B cell (primary cell): ENCODE measurements around the gene MYRIP. TPM values are rescaled to one million over a fixed set of nuclear protein-coding genes. Genes with fewer than 3 reads are reported as not detected.

ENCODE experiments used
- ATAC-seq: fragments of 200-7000 bp; cut with Tn5 transposase; one replicate; pipeline ENCODE4 v1.10.0; 2021; ENCODE audit warnings: low read depth, mild to moderate bottlenecking, moderate number of reproducible peaks, moderate library complexity
- CTCF ChIA-PET: fragments of 350-600 bp; sonication (Branson Sonifier 250); formaldehyde crosslinking; loops from one replicate; lab custom pipeline; 2021; ENCODE audit warnings: antibody characterized with exemption, inconsistent platforms; lab: Charles Lee
- POLR2A ChIA-PET: fragments of 350-600 bp; sonication (Branson Sonifier 250); formaldehyde crosslinking; loops from one replicate; lab custom pipeline; 2021; ENCODE audit warnings: antibody characterized with exemption; lab: Charles Lee
- DNase-seq: peaks from one replicate; pipeline ENCODE4 v3.0.0; 2013
- H2AFZ ChIP-seq: 2 replicates; pipeline ENCODE4 v1.6.1; 2012; ENCODE audit warnings: mild to moderate bottlenecking, low read depth, low read length; ENCODE audit not compliant: insufficient read depth, poor library complexity, severe bottlenecking
- H3K27ac ChIP-seq, 2 donors: 1 replicate in 1 of 2; 2 replicates in 1 of 2; pipeline ENCODE4 v1.5.1; 2012 to 2013; ENCODE audit warnings: low read length in 2 of 2, mild to moderate bottlenecking in 2 of 2, moderate library complexity in 1 of 2
- H3K27me3 ChIP-seq, 4 experiments: fragments of 200-600 bp in 1 of 4; sonication (generic) in 1 of 4; replicated peaks in 1 of 4; 1 replicate in 2 of 4; 2 replicates in 2 of 4; pipeline versions ENCODE4 v1.6.1 to v1.7.0; 2013 to 2016; ENCODE audit warnings: low read length in 3 of 4, mild to moderate bottlenecking in 2 of 4, mixed read lengths in 1 of 4, moderate library complexity in 1 of 4; ENCODE audit not compliant: insufficient read depth in 4 of 4, control insufficient read depth in 3 of 4; ENCODE audit errors: control extremely low read depth in 1 of 4
- H3K36me3 ChIP-seq, 2 experiments: replicated peaks in 1 of 2; 1 replicate in 1 of 2; 2 replicates in 1 of 2; pipeline versions ENCODE4 v1.6.1 to v1.7.1; 2013; ENCODE audit warnings: low read length in 1 of 2; ENCODE audit not compliant: insufficient read depth in 2 of 2, control insufficient read depth in 1 of 2; ENCODE audit errors: control extremely low read depth in 1 of 2, extremely low read depth in 1 of 2
- H3K4me1 ChIP-seq, 2 donors: fragments of 200-600 bp in 1 of 2; sonication (generic) in 1 of 2; 1 replicate in 1 of 2; 2 replicates in 1 of 2; pipeline versions ENCODE4 v1.5.1 to v1.6.1; 2013 to 2017; ENCODE audit warnings: low read length in 2 of 2; ENCODE audit not compliant: control insufficient read depth in 2 of 2, insufficient read depth in 2 of 2
- H3K4me2 ChIP-seq: replicated peaks from 2 replicates; pipeline ENCODE3; 2012; ENCODE audit warnings: mild to moderate bottlenecking, low read depth, low read length; ENCODE audit not compliant: poor library complexity, severe bottlenecking
- H3K4me3 ChIP-seq, 5 experiments: fragments of 200-600 bp in 1 of 5; sonication (generic) in 1 of 5; 1 replicate in 3 of 5; 2 replicates in 2 of 5; pipeline versions ENCODE4 v1.5.1 to v1.7.0; 2011 to 2016; ENCODE audit warnings: low read length in 4 of 5, mild to moderate bottlenecking in 4 of 5, low read depth in 2 of 5, control low read depth in 1 of 5, moderate library complexity in 1 of 5; ENCODE audit not compliant: insufficient read depth in 1 of 5; ENCODE audit errors: control extremely low read depth in 1 of 5, extremely low read depth in 1 of 5
- H3K79me2 ChIP-seq: fragments of 200-600 bp; sonication (generic); one replicate; pipeline ENCODE4 v1.6.0; 2016; ENCODE audit warnings: low read length; ENCODE audit not compliant: control insufficient read depth, insufficient read depth
- H3K9ac ChIP-seq: fragments of 200-600 bp; sonication (generic); 2 replicates; pipeline ENCODE4 v1.6.1; 2017; ENCODE audit warnings: mild to moderate bottlenecking, low read length, moderate library complexity
- H3K9me3 ChIP-seq, 3 donors: one replicate each; pipeline versions ENCODE4 v1.6.1 to v1.7.1; 2013; ENCODE audit warnings: low read length in 2 of 3; ENCODE audit not compliant: control insufficient read depth in 2 of 3, insufficient read depth in 1 of 3; ENCODE audit errors: control extremely low read depth in 1 of 3
- H4K20me1 ChIP-seq: 2 replicates; pipeline ENCODE4 v1.6.0; 2012; ENCODE audit warnings: mild to moderate bottlenecking, low read length; ENCODE audit not compliant: insufficient read depth, control insufficient read depth, poor library complexity, severe bottlenecking
- H3K27ac Mint-ChIP-seq: one replicate; pipeline ENCODE4 v1.8.0; 2021; ENCODE audit warnings: mixed read lengths
- H3K27me3 Mint-ChIP-seq: one replicate; pipeline ENCODE4 v1.8.0; 2021; ENCODE audit warnings: mixed read lengths
- H3K4me1 Mint-ChIP-seq: one replicate; pipeline ENCODE4 v1.8.0; 2021; ENCODE audit warnings: mixed read lengths
- H3K4me3 Mint-ChIP-seq: one replicate; pipeline ENCODE4 v1.8.0; 2021; ENCODE audit warnings: mixed read lengths
- H3K9me3 Mint-ChIP-seq: one replicate; pipeline ENCODE4 v1.8.0; 2022; ENCODE audit warnings: mixed read lengths; ENCODE audit not compliant: insufficient read depth
- CTCF ChIP-seq: fragments of 200-600 bp; IDR thresholded peaks from one replicate; pipeline ENCODE4 v1.8.0; 2022; ENCODE audit warnings: antibody characterized with exemption, mild to moderate bottlenecking
- EZH2 ChIP-seq: IDR thresholded peaks from 2 replicates; pipeline ENCODE4 v1.6.1; 2012; ENCODE audit warnings: borderline replicate concordance, low read depth, mild to moderate bottlenecking, moderate library complexity, low read length; ENCODE audit not compliant: insufficient read depth, poor library complexity, severe bottlenecking
- WGBS: methylation state at CpG from one replicate; pipeline ENCODE4 v1.1.5; 2013; ENCODE audit warnings: missing lambda C conversion rate; ENCODE audit not compliant: insufficient coverage; 5-methylcytosine and 5-hydroxymethylcytosine counted together
- intact Hi-C: fragments of 100-400 bp; cut with micrococcal nuclease; formaldehyde crosslinking; loops from one replicate; pipeline ENCODE4 v1.10.0; 2022
- polyA plus RNA-seq: library from polyadenylated mRNA; depleted of rRNA; stranded (reverse); fragments of >200 nt; gene quantifications from 2 replicates; pipeline ENCODE4 v1.2.3, GENCODE V29; 2012
- total RNA-seq, 2 donors: library from RNA; stranded (reverse); fragments of 120-200 nt in 1 of 2; gene quantifications; 1 replicate in 1 of 2; 2 replicates in 1 of 2; pipeline versions ENCODE4 v1.2.3 to v1.2.4, GENCODE V29; 2013 to 2022

MYRIP gene
- total and polyA plus RNA-seq, 2 donors (not counting 1 experiment from before 2014, with no cell fraction given): 0.03 to 0.10 TPM

- POLR2A ChIA-PET: no interaction called here
- no peak overlapping the region for H3K4me2 ChIP-seq
- CTCF ChIA-PET: no interaction called here
Measured at GRCh38 chr3:40248591-40248990, 439.2 kb downstream of the MYRIP start.

GRCh38 chr3:40249168-40249567 is 439.8 kb downstream of the MYRIP start:
- Histone ChIP-seq H3K4me1 (no peaks in the 10 kb centered on the region), H3K4me2 (no peak overlapping the region), H4K20me1 (no peaks in the 10 kb centered on the region), H3K4me3 (no peak overlapping the region), H2AFZ (no peak overlapping the region), H3K36me3 (no peaks in the 10 kb centered on the region), H3K27me3 (no peaks in the 10 kb centered on the region), H3K27ac (no peak overlapping the region), H3K9ac (no peak overlapping the region), H3K79me2 (no peaks in the 10 kb centered on the region), H3K9me3 (no peaks in the 10 kb centered on the region)
- WGBS: 100% methylated on average over 2 of the region's 3 CpGs
- DNase-seq (no peak), ATAC-seq (no peak)
- Mint-ChIP-seq H3K27me3 (no peaks in the 10 kb centered on the region), H3K27ac (no peak overlapping the region), H3K4me1 (no peaks in the 10 kb centered on the region), H3K9me3 (no peaks in the 10 kb centered on the region), H3K4me3 (no peak overlapping the region)
- ChIA-PET POLR2A (no interaction called here), CTCF (no interaction called here)
- TF ChIP-seq EZH2 (no peak), CTCF (no peak)
- intact Hi-C loops: no loop called here

More at GRCh38 chr3:40248591-40248990, 439.2 kb downstream of the MYRIP start:
- DNase-seq (no peak), ATAC-seq (no peak)
- H3K4me3 ChIP-seq: no peak overlapping the region
- no peak overlapping the region for H3K27ac ChIP-seq
- no peaks in the 10 kb centered on the region for H3K4me1 Mint-ChIP-seq
- TF ChIP-seq CTCF (no peak), EZH2 (no peak)
- no peaks in the 10 kb centered on the region for H3K27me3 Mint-ChIP-seq
- H3K27ac Mint-ChIP-seq: no peak overlapping the region
- no peaks in the 10 kb centered on the region for H3K9me3 ChIP-seq
- H3K27me3 ChIP-seq: no peaks in the 10 kb centered on the region
- no peaks in the 10 kb centered on the region for H3K79me2 ChIP-seq
- H3K4me3 Mint-ChIP-seq: no peak overlapping the region
- H3K9me3 Mint-ChIP-seq: no peaks in the 10 kb centered on the region
- no peak overlapping the region for H3K9ac ChIP-seq
- no peaks in the 10 kb centered on the region for H4K20me1 ChIP-seq
- intact Hi-C loops: no loop called here
- H2AFZ ChIP-seq: no peak overlapping the region
- no peaks in the 10 kb centered on the region for H3K4me1 ChIP-seq
- H3K36me3 ChIP-seq: no peaks in the 10 kb centered on the region
